ENCODE results near the gene TEK. TPM values are rescaled to one million over a fixed set of nuclear protein-coding genes. Genes with fewer than 3 reads are reported as not detected.
"Not testable (repeated sequence)": the region's sequence is repeated elsewhere in the genome, so short reads cannot be mapped to it uniquely, and the experiment has no call there.

TEK gene
- total RNA-seq, 5 donors from 2014 or later (not counting 1 experiment from before 2014, with no cell fraction given) = 0.16 TPM; not detected in 4

DNA sequence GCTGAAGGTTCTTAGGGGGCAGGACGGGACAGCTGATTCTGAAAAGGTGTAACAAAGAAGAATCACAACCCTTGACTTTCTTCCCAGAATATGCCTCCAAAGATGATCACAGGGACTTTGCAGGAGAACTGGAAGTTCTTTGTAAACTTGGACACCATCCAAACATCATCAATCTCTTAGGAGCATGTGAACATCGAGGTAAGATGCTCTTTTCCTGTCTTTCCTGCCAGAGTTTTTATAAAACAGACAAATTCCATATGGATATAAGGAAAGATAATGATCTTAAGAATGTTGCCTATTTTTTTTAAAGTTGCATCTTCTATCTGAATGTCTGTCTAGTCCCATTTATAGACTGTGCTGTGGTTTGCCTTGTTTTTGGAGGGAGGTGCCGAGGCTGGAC, 100.0 kb downstream of the TEK start:
- Histone ChIP-seq H3K4me3 (ENCODE audit: control insufficient read depth in 1 of 2, extremely low read depth in 1 of 2, low read length in 1 of 2) (no peak overlapping the region), H3K4me1 (ENCODE audit: control insufficient read depth in 1 of 2, extremely low read depth in 1 of 2, insufficient read depth in 2 of 2, low read length in 2 of 2) (no peaks in the 10 kb centered on the region), H3K27me3 (replicated peaks in 1 of 2; ENCODE audit: control insufficient read depth in 2 of 2, extremely low read depth in 1 of 2, insufficient read depth in 2 of 2, low read length in 1 of 2) (no peaks in the 10 kb centered on the region), H3K36me3 (ENCODE audit: control insufficient read depth in 2 of 2, extremely low read depth in 1 of 2, insufficient read depth in 1 of 2, low read length in 1 of 2) (no peaks in the 10 kb centered on the region), H3K27ac (ENCODE audit: low read length) (no peak overlapping the region), H3K9me3 (no peaks in the 10 kb centered on the region)
- no peak overlapping the region for H3K27ac Mint-ChIP-seq
- H3K4me1 Mint-ChIP-seq = no peaks in the 10 kb centered on the region
- H3K4me3 Mint-ChIP-seq = no peak overlapping the region
- peaks cover 0 to 3% of the 10 kb centered on the region in 2 donors for H3K27me3 Mint-ChIP-seq
- no peaks in the 10 kb centered on the region for H3K9me3 Mint-ChIP-seq
- no peak for ATAC-seq (replicated peaks in 1 of 4)
- H3K36me3 Mint-ChIP-seq = no peaks in the 10 kb centered on the region
- ChIA-PET CTCF (no interaction called here), POLR2A (no interaction called here)
- DNase-seq = no peak
- WGBS (ENCODE audit: insufficient coverage) = no CpG with 5 or more reads among the region's 3 CpGs

DNA sequence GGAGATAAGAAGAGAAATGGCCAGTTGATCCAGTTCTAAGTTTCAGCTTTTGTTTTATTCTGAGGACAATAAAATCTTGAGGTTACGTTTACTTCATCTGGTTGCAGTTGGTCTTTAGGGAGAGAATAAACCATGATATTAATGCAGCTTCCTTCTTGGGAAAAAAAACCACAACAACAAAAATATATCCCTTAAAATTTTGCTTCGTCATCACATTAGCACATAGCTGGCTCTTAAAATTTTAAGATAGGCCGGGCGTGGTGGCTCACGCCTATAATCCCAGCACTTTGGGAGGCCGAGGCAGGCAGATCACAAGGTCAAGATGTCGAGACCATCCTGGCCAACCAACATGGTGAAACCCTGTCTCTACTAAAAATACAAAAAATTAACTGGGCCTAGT, 101.6 kb downstream of the TEK start:
- no peaks in the 10 kb centered on the region for H3K36me3 ChIP-seq (ENCODE audit: control insufficient read depth in 2 of 2, extremely low read depth in 1 of 2, insufficient read depth in 1 of 2, low read length in 1 of 2)
- H3K4me1 ChIP-seq (ENCODE audit: control insufficient read depth in 1 of 2, extremely low read depth in 1 of 2, insufficient read depth in 2 of 2, low read length in 2 of 2) = no peaks in the 10 kb centered on the region
- peaks cover 0 to 6% of the 10 kb centered on the region in 2 donors for H3K27me3 Mint-ChIP-seq
- H3K27ac ChIP-seq (ENCODE audit: low read length) = no peak overlapping the region
- no peaks in the 10 kb centered on the region for H3K36me3 Mint-ChIP-seq
- no peaks in the 10 kb centered on the region for H3K9me3 ChIP-seq
- ChIA-PET CTCF (no interaction called here), POLR2A (no interaction called here)
- 85% methylated on average over 6 of the region's 7 CpGs for WGBS (ENCODE audit: insufficient coverage)
- ATAC-seq (replicated peaks in 1 of 4) (no peak), DNase-seq (no peak)
- no peak overlapping the region for H3K27ac Mint-ChIP-seq
- H3K9me3 Mint-ChIP-seq = no peaks in the 10 kb centered on the region
- H3K4me3 Mint-ChIP-seq = no peak overlapping the region
- no peak overlapping the region for H3K4me3 ChIP-seq (ENCODE audit: control insufficient read depth in 1 of 2, extremely low read depth in 1 of 2, low read length in 1 of 2)
- no peaks in the 10 kb centered on the region for H3K27me3 ChIP-seq (replicated peaks in 1 of 2; ENCODE audit: control insufficient read depth in 2 of 2, extremely low read depth in 1 of 2, insufficient read depth in 2 of 2, low read length in 1 of 2)
- no peaks in the 10 kb centered on the region for H3K4me1 Mint-ChIP-seq

DNA sequence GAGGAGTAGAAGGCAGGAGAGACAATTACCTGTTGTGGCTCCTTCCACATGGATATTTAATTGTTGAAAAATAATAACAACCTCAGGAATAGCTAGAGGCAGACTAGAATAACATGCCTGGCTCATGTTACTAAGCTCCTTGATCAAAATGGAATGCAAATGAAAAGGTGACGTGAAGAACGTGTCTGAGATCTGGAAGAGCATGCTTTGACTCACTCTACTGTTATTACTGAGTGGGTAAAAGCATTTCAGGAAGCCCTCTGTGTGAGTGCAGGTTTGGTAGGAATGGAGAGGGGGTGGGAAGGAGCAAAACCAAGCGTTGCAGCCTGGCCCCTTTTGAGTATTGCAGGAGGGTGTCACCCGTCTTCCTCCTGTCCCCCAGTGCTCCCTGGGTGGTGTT, 103.2 kb downstream of the TEK start:
- POLR2A ChIA-PET = no interaction called here

DNA sequence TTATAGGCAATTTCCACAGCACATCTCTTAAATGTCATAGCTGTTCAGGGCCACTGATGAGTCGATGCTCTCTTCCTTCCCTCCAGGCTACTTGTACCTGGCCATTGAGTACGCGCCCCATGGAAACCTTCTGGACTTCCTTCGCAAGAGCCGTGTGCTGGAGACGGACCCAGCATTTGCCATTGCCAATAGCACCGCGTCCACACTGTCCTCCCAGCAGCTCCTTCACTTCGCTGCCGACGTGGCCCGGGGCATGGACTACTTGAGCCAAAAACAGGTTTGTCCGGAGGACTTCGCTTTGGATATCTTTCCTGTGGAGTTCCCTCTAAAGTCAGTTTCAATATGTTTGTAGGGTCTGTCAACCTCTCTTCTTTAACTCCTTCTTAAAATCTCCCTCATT, 103.6 kb downstream of the TEK start:
- Mint-ChIP-seq H3K27me3 (peaks cover 0 to 6% of the 10 kb centered on the region in 2 donors), H3K4me1 (no peaks in the 10 kb centered on the region), H3K27ac (no peak overlapping the region), H3K36me3 (no peaks in the 10 kb centered on the region), H3K9me3 (no peaks in the 10 kb centered on the region), H3K4me3 (no peak overlapping the region)
- WGBS (ENCODE audit: insufficient coverage) = 90% methylated on average over 8 of the region's 14 CpGs
- no peaks in the 10 kb centered on the region for H3K36me3 ChIP-seq (ENCODE audit: control insufficient read depth in 2 of 2, extremely low read depth in 1 of 2, insufficient read depth in 1 of 2, low read length in 1 of 2)
- no peaks in the 10 kb centered on the region for H3K4me1 ChIP-seq (ENCODE audit: control insufficient read depth in 1 of 2, extremely low read depth in 1 of 2, insufficient read depth in 2 of 2, low read length in 2 of 2)
- ChIA-PET POLR2A (no interaction called here), CTCF (no interaction called here)
- no peaks in the 10 kb centered on the region for H3K27me3 ChIP-seq (replicated peaks in 1 of 2; ENCODE audit: control insufficient read depth in 2 of 2, extremely low read depth in 1 of 2, insufficient read depth in 2 of 2, low read length in 1 of 2)
- H3K4me3 ChIP-seq (ENCODE audit: control insufficient read depth in 1 of 2, extremely low read depth in 1 of 2, low read length in 1 of 2) = no peak overlapping the region
- DNase-seq (no peak), ATAC-seq (replicated peaks in 1 of 4) (no peak)
- H3K9me3 ChIP-seq = no peaks in the 10 kb centered on the region
- H3K27ac ChIP-seq (ENCODE audit: low read length) = no peak overlapping the region

More for the DNA sequence above, 103.2 kb downstream of the TEK start:
- no peaks in the 10 kb centered on the region for H3K9me3 ChIP-seq
- H3K4me1 Mint-ChIP-seq = no peaks in the 10 kb centered on the region
- no peaks in the 10 kb centered on the region for H3K36me3 Mint-ChIP-seq
- H3K27ac Mint-ChIP-seq = no peak overlapping the region
- peaks cover 0 to 6% of the 10 kb centered on the region in 2 donors for H3K27me3 Mint-ChIP-seq
- no peaks in the 10 kb centered on the region for H3K36me3 ChIP-seq (ENCODE audit: control insufficient read depth in 2 of 2, extremely low read depth in 1 of 2, insufficient read depth in 1 of 2, low read length in 1 of 2)
- no peaks in the 10 kb centered on the region for H3K9me3 Mint-ChIP-seq
- no peak overlapping the region for H3K27ac ChIP-seq (ENCODE audit: low read length)
- no peak overlapping the region for H3K4me3 Mint-ChIP-seq
- DNase-seq = no peak
- H3K4me1 ChIP-seq (ENCODE audit: control insufficient read depth in 1 of 2, extremely low read depth in 1 of 2, insufficient read depth in 2 of 2, low read length in 2 of 2) = no peaks in the 10 kb centered on the region
- 49% methylated on average over 2 of the region's 4 CpGs for WGBS (ENCODE audit: insufficient coverage)
- CTCF ChIA-PET = no interaction called here
- H3K27me3 ChIP-seq (replicated peaks in 1 of 2; ENCODE audit: control insufficient read depth in 2 of 2, extremely low read depth in 1 of 2, insufficient read depth in 2 of 2, low read length in 1 of 2) = no peaks in the 10 kb centered on the region
- no peak for ATAC-seq (replicated peaks in 1 of 4)
- no peak overlapping the region for H3K4me3 ChIP-seq (ENCODE audit: control insufficient read depth in 1 of 2, extremely low read depth in 1 of 2, low read length in 1 of 2)

DNA sequence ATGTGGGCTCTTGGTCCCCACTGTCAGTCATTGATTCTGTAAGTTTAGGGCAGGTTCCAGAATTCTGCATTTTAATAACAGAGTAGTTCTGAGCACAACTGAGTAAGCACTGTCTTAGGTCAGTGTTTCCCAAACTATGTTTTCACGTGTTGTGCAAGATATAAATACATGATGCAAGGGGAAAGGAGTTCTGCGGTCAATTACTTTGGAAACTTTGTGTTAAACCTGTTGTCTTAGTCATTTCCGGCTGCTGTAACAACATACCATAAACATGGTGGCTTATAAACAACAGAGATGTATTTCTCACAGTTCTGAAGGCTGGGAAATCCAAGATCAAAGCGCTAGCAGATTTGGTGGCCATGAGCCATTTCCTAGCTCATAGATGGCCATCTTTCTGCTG, 118.2 kb downstream of the TEK start:
- H3K27ac Mint-ChIP-seq = no peak overlapping the region
- H3K27me3 Mint-ChIP-seq = peaks cover 0 to 4% of the 10 kb centered on the region in 2 donors
- peaks cover 0 to 9% (median 0%) of the 10 kb centered on the region in 3 donors for H3K9me3 Mint-ChIP-seq
- H3K36me3 Mint-ChIP-seq = no peaks in the 10 kb centered on the region
- POLR2A ChIA-PET = no interaction called here
- Histone ChIP-seq H3K27me3 (replicated peaks in 1 of 2; ENCODE audit: control insufficient read depth in 2 of 2, extremely low read depth in 1 of 2, insufficient read depth in 2 of 2, low read length in 1 of 2) (no peaks in the 10 kb centered on the region), H3K36me3 (ENCODE audit: control insufficient read depth in 2 of 2, extremely low read depth in 1 of 2, insufficient read depth in 1 of 2, low read length in 1 of 2) (no peaks in the 10 kb centered on the region), H3K4me3 (ENCODE audit: control insufficient read depth in 1 of 2, extremely low read depth in 1 of 2, low read length in 1 of 2) (no peak overlapping the region), H3K9me3 (no peaks in the 10 kb centered on the region), H3K27ac (ENCODE audit: low read length) (no peak overlapping the region), H3K4me1 (ENCODE audit: control insufficient read depth in 1 of 2, extremely low read depth in 1 of 2, insufficient read depth in 2 of 2, low read length in 2 of 2) (no peaks in the 10 kb centered on the region)
- no peak overlapping the region for H3K4me3 Mint-ChIP-seq
- CTCF ChIA-PET = no interaction called here
- DNase-seq = no peak
- WGBS (ENCODE audit: insufficient coverage) = 100% methylated on average over 1 of the region's 4 CpGs
- ATAC-seq (replicated peaks in 1 of 4) = no peak
- no peaks in the 10 kb centered on the region for H3K4me1 Mint-ChIP-seq

DNA sequence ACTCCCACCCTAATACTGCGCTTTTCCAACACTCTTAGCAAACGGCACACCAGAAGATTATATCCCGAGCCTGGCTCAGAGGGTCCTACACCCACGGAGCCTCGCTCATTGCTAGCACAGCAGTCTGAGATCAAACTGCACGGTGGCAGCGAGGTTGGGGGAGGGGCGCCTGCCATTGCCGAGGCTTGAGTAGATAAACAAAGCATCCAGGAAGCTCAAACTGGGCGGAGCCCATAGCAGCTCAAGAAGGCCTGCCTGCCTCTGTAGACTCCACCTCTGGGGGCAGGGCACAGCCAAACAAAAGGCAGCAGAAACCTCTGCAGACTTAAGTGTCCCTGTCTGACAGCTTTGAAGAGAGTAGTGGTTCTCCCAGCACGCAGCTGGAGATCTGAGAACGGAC, 130.6 kb downstream of the TEK start:
- DNase-seq; H3K36me3 Mint-ChIP-seq; H3K27me3 ChIP-seq (replicated peaks in 1 of 2; ENCODE audit: control insufficient read depth in 2 of 2, extremely low read depth in 1 of 2, insufficient read depth in 2 of 2, low read length in 1 of 2); H3K27ac Mint-ChIP-seq; H3K27ac ChIP-seq (ENCODE audit: low read length); H3K27me3 Mint-ChIP-seq; H3K9me3 ChIP-seq; ATAC-seq (replicated peaks in 1 of 4); H3K4me3 Mint-ChIP-seq; H3K4me1 ChIP-seq (ENCODE audit: control insufficient read depth in 1 of 2, extremely low read depth in 1 of 2, insufficient read depth in 2 of 2, low read length in 2 of 2); CTCF ChIA-PET; H3K36me3 ChIP-seq (ENCODE audit: control insufficient read depth in 2 of 2, extremely low read depth in 1 of 2, insufficient read depth in 1 of 2, low read length in 1 of 2); H3K4me1 Mint-ChIP-seq; H3K4me3 ChIP-seq (ENCODE audit: control insufficient read depth in 1 of 2, extremely low read depth in 1 of 2, low read length in 1 of 2): not testable (repeated sequence)
- WGBS (ENCODE audit: insufficient coverage) = 76% methylated on average over 7 of the region's 12 CpGs
- POLR2A ChIA-PET = interaction anchor here in 1 of 2 donors (0.6 kb wide), 1 partner anchor 227 kb away, joined by 3 read pairs; no protein-coding TSS in a partner anchor
- H3K9me3 Mint-ChIP-seq = peaks cover 7 to 20% (median 10%) of the 10 kb centered on the region in 3 donors

DNA sequence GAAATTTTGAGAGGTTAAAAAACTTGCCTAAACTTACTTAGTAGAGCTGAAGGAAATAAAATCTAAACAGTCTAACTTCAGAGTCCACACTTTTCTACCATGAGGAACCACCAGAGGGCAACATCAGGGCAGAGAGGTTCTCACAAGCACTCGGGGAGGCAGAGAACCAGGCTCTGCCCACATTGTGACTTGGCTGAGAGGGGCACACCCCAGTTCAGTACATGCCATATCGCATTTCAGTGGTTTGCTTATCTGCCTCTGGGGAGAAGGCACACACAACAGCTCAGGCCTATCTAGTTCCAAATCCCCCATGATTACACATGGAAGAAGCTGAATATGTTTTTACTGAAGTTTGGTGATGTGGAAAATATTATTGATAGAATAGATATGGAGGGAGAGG, 138.7 kb downstream of the TEK start:
- Histone ChIP-seq H3K27ac (ENCODE audit: low read length) (no peak overlapping the region), H3K27me3 (replicated peaks in 1 of 2; ENCODE audit: control insufficient read depth in 2 of 2, extremely low read depth in 1 of 2, insufficient read depth in 2 of 2, low read length in 1 of 2) (peaks cover 0 to 6% of the 10 kb centered on the region in 2 experiments), H3K36me3 (ENCODE audit: control insufficient read depth in 2 of 2, extremely low read depth in 1 of 2, insufficient read depth in 1 of 2, low read length in 1 of 2) (no peaks in the 10 kb centered on the region), H3K4me3 (ENCODE audit: control insufficient read depth in 1 of 2, extremely low read depth in 1 of 2, low read length in 1 of 2) (no peak overlapping the region), H3K9me3 (no peaks in the 10 kb centered on the region), H3K4me1 (ENCODE audit: control insufficient read depth in 1 of 2, extremely low read depth in 1 of 2, insufficient read depth in 2 of 2, low read length in 2 of 2) (no peaks in the 10 kb centered on the region)
- Mint-ChIP-seq H3K4me1 (no peaks in the 10 kb centered on the region), H3K4me3 (no peak overlapping the region), H3K27me3 (peaks cover 6 to 16% of the 10 kb centered on the region in 2 donors), H3K27ac (no peak overlapping the region), H3K36me3 (no peaks in the 10 kb centered on the region), H3K9me3 (peaks cover 0 to 4% (median 4%) of the 10 kb centered on the region in 3 donors)
- ChIA-PET CTCF (interaction anchor here in 1 of 2 donors (0.6 kb wide), 1 partner anchor 29 kb away, joined by 3 read pairs; no protein-coding TSS in a partner anchor), POLR2A (no interaction called here)
- 9% methylated on average over 1 of the region's 2 CpGs for WGBS (ENCODE audit: insufficient coverage)
- no peak for ATAC-seq (replicated peaks in 1 of 4)
- no peak for DNase-seq

All from T-cell (primary cell).